Measurements from ENCODE around the gene TMC7.

DNA sequence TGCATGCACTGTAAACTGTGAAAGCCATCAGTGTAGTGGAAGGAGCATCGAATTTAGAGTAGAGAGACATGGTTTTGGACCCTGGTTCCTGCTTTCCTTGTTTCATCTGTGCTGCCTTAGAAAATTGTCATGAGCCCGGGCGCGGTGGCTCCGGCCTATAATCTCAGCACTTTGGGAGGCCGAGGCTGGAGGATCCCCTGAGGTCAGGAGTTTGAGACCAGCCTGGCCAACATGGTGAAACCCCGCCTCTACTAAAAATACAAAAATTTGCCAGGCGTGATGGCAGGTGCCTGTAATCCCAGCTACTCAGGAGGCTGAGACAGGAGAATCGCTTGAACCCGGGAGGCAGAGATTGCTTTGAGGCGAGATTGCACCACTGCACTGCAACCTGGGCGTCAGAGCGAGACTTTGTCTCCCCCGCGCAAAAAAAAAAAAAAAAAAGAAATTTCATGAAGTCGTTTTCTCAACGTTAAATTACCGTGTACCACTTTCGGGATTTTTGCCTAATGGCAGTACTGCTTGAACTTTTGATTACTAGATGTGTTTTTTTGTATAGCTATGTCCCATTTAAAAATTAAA lies 84.6 kb downstream of the TMC7 start:
- no peak for TF ChIP-seq EZH2phosphoT487 (conservative IDR thresholded peaks at IDR 0.05; ENCODE audit: low read length)
- TF ChIP-seq, protein P1, sequence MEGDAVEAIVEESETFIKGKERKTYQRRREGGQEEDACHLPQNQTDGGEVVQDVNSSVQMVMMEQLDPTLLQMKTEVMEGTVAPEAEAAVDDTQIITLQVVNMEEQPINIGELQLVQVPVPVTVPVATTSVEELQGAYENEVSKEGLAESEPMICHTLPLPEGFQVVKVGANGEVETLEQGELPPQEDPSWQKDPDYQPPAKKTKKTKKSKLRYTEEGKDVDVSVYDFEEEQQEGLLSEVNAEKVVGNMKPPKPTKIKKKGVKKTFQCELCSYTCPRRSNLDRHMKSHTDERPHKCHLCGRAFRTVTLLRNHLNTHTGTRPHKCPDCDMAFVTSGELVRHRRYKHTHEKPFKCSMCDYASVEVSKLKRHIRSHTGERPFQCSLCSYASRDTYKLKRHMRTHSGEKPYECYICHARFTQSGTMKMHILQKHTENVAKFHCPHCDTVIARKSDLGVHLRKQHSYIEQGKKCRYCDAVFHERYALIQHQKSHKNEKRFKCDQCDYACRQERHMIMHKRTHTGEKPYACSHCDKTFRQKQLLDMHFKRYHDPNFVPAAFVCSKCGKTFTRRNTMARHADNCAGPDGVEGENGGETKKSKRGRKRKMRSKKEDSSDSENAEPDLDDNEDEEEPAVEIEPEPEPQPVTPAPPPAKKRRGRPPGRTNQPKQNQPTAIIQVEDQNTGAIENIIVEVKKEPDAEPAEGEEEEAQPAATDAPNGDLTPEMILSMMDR (IDR thresholded peaks at IDR 0.05; ENCODE audit: insufficient read depth, low read length, poor library complexity, severe bottlenecking): no peak

All from SU-DHL-6 (cell line).